Uterus (tissue), 2 donors: ENCODE measurements around the gene TEX19.

ENCODE experiments used
- CTCF ChIP-seq, 4 experiments: fragments of 200-600 bp in 2 of 4; fragments of 450-650 bp in 2 of 4; sonication (generic) in 2 of 4; IDR thresholded peaks; one replicate each; pipeline ENCODE4 v1.5.1; 2016 to 2019; ENCODE audit warnings: antibody characterized with exemption in 4 of 4, mild to moderate bottlenecking in 2 of 4, moderate library complexity in 1 of 4
- POLR2A ChIP-seq, 2 donors: fragments of 450-650 bp; IDR thresholded peaks; one replicate each; pipeline ENCODE4 v1.6.1; 2016; ENCODE audit warnings: antibody characterized with exemption in 2 of 2, mild to moderate bottlenecking in 1 of 2, moderate library complexity in 1 of 2

- no peak for TF ChIP-seq POLR2A (IDR thresholded peaks at IDR 0.05)
- no peak for TF ChIP-seq CTCF (IDR thresholded peaks at IDR 0.05)
These were observed at the start of gene TEX19 for GRCh38 chr17:82358465-82359350.
